ENCODE data around the gene FLAD1.

DNA sequence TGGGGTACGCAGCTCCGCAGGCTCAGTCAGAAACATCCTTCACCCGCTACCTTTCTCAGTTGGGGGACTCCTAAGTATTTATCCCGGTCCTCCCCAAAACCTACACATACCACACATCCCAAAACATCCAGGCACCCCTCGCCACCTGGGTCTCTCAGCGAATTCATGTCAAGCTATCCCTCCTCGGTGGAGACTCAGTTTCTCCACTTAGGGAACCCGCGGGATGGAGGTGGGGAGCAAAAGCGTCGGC lies 18.2 kb downstream of the FLAD1 start:
- TF ChIP-seq, protein P1, sequence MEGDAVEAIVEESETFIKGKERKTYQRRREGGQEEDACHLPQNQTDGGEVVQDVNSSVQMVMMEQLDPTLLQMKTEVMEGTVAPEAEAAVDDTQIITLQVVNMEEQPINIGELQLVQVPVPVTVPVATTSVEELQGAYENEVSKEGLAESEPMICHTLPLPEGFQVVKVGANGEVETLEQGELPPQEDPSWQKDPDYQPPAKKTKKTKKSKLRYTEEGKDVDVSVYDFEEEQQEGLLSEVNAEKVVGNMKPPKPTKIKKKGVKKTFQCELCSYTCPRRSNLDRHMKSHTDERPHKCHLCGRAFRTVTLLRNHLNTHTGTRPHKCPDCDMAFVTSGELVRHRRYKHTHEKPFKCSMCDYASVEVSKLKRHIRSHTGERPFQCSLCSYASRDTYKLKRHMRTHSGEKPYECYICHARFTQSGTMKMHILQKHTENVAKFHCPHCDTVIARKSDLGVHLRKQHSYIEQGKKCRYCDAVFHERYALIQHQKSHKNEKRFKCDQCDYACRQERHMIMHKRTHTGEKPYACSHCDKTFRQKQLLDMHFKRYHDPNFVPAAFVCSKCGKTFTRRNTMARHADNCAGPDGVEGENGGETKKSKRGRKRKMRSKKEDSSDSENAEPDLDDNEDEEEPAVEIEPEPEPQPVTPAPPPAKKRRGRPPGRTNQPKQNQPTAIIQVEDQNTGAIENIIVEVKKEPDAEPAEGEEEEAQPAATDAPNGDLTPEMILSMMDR (IDR thresholded peaks at IDR 0.05) = no peak
- TF ChIP-seq EP300 (IDR thresholded peaks at IDR 0.05) (no peak), POLR2A (IDR thresholded peaks at IDR 0.05) (no peak), POLR2AphosphoS5 (IDR thresholded peaks at IDR 0.05) (no peak)
